NCI-H1417 treated with DMSO at 0.1 percent for 48 hours (cell line): ENCODE results near the gene CAMTA1.
A peak's percentile ranks its signal among the peaks of the same experiment; 100 is the strongest.

Experiments
- DNase-seq: peaks from one replicate; lab custom pipeline; 2025; lab: John Stamatoyannopoulos, UW

The CAMTA1 gene

DNA sequence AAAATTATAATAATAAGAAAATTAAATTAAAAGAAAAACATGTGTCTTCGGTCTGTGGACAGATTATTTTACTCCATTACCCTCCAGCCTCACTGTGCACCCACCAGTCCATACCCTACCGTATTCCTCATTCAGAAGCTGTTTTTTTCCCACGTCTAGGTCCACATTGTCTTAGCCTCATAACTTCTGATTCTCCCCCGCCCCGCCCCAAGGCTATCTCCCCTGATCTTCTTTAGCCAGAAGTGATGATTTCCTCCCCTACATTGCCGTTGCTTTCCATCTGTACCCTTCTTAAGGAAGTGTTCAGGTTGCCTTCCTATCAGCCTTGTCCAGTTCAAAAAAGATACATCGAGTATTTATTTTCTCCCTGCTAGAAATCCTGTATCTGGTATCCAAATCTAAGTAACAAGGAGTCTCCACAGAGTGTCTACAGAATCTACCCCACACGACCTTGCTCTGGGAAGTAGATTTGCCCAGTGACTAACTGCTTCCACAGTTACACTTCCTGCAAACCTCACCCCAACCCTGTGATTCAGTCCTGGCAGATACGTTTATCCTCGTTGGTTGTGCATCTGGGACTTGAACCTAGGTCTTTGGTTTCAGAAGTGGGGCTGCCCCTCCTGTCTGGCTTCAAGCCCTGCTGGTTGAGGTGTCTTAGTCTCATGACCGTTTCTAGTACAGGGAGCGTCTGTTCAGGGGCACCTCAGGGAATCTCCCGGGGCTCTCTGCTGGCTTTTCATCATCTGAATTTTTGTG lies 470.2 kb downstream of the CAMTA1 start:
- DNase-seq, result no peak

- DNase-seq, result no peak
Observed at GRCh38 chr1:7256526-7256925, 471.3 kb downstream of the CAMTA1 start.

- peak; percentile 11 for DNase-seq
Observed at GRCh38 chr1:7257225-7257624, 472.0 kb downstream of the CAMTA1 start.

DNA sequence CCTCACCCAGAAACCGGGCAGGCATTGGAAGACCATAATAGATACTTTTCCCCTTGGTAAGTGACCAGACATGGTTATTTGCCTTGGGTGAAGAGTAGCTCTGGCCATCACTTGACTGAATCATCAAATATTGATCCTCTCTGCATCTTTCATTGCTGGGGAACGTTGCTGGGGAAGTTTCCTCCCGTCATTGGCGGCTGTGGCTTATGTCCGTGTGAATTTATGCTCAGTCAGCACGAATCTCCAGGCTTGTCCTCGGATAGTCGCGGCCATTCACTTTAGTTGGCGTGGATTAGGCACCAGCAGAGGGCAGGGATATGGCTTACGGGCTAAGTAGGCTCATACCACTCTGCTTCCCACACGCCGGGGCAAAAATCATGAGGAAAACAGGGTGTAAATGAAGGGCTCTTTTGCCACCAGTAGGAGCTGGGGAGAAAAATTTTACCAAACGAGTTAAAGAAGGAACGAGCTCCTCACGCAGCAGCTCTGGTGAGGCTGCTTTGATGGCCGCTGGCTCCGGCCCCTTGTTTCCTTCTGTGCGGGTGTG lies 473.4 kb downstream of the CAMTA1 start:
- no peak for DNase-seq

DNA sequence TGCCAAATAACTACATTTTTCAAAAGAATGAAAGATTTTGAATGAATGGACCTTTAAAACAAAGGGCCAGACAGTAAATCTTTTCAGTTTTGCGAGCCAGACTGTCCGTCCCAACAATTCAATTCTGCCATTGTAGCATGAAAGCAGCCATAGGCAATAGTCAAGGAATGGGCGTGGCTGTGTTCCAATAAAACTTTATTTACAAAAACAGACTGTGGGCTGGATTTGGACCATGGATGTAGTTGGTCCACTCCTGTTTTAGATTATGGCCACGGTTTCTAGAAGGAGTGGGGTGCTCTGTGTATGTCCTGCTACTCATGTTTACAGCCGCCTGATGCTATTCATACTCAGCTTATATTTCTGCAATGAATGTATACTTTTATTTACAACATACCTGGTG lies 474.7 kb downstream of the CAMTA1 start:
- DNase-seq, result no peak

GRCh38 chr1:7261490-7261889 lies 476.2 kb downstream of the CAMTA1 start:
- no peak for DNase-seq

GRCh38 chr1:7262611-7263010 lies 477.4 kb downstream of the CAMTA1 start:
- DNase-seq, result peak; percentile 67

DNA sequence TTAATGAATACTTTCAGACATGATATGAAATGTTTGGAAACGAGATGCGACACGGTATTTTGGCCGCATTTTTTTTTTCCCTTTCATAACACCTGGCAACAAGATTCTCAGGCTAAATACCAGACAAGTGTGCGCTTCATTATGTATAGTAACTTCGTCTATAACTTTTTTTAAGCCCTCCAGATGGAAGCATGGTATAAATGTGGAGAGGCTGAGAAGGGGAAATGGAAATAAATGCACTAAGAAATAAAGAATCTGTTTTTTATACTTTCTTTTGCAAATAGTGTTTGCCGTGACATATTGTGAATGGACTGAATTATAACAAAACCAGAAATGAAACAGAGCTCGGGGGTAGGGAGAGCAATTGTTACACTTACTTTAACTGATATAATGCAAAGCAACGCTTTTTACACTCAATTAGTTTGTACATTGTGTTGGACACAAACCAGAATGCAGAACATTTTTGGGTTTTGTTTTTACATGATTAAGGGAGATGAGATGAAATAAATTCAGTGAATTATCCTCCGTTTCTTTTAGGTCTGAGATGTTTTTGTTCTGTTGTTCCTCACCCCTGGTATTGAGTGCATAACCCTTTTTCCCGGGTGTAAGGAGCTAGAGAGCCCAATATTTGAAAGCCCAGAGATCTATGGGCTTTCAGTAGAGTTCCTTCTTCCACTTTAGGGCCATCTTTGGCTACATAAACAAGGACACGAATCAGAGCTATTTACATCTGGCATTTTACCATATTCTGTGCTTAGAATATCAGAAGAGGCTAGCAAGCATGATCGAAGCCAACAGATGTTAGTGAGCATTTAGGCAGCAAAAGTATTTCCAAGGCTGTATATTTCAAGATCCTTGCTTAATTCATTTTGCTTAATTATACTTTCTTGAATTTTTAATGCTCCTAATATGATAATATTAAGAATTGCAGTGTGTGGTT lies 478.0 kb downstream of the CAMTA1 start:
- DNase-seq, result no peak

DNA sequence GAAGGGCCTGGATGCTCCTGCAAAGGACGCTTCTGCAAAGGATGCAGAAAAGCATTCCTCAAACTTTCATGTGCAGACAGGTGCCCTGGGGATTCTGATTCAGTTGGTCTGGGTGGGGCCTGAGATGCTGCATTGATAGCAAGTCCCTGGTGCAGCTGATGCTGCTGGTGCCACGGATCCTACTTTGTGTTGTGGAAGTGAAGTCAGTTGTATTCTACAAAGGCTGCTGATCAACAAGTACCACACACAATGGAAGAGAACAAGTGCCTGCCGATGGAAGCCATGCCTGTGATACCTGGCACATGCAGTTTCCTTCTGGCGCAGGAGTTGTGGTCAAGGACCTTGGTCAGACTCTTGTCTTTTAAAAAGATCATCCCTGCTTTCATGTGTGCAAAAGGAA lies 478.8 kb downstream of the CAMTA1 start:
- DNase-seq, result no peak

DNA sequence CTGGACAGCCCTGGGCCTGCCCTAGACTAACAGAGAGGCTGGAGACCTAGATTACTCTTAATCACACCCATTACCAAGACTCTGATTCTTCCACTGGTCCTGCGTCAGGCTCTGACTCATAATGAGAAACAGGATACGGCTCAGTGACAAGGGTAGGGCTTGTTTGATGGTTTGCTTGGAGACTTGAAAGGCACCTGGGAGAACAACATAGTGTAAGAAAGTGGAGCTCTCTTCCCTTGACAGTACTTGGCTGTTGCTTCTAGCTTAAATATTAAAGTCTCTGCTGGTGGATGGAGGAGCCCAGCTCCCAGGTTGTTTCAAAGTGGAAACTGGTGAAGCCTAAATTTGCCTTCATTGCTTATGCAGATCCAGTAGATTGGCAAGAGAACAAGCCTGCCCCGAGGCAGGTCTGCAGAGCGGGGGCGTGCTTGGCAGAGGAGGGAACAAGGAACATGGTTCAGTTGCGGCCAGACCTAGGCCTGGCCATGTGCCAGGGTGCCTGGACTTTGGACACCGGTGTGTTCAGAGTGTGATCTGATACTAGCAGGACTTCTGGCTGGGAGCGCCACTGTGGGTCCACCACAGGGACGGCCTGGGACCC lies 480.6 kb downstream of the CAMTA1 start:
- no peak for DNase-seq

DNA sequence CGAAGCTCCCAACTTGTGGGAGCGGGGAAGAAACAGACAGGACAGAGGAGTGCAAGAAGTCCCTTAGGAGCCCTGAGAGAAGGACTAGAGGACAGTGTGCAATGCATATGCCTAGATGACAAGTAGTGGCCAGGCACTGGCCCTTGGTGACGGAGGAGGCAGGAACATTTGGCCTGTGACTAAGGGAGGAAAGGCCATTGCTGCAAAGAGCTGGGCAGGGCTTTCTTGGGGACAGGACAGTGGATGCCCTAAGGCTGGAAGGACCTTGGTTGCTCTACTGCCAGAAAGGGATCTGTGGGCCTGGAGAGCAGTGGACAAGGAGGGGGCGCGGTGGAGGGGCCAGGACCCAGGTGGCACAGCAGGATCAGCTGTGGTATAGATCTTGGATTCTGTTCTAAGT lies 481.3 kb downstream of the CAMTA1 start:
- no peak for DNase-seq

GRCh38 chr1:7267493-7267892 lies 482.2 kb downstream of the CAMTA1 start:
- DNase-seq, result no peak

DNA sequence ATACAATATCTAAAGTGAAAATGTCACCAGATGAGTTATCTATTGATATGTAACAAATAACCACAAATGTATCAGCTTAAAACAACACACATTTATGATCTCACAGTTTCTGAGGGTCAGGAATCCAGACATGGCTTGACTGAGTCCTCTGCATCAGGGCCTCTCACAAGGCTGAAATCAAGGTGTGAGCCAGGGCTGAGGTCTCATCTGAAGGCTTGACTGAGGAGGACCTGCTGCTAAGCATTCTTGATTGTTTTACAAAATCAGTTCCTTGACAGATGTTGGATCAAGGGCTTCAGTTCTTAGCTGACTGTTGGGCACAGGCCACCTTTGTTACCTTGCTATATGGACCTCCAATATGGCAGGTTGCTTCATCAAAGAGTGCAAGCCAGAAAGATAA lies 483.7 kb downstream of the CAMTA1 start:
- DNase-seq, result no peak

GRCh38 chr1:7269525-7269924 lies 484.3 kb downstream of the CAMTA1 start:
- no peak for DNase-seq

DNA sequence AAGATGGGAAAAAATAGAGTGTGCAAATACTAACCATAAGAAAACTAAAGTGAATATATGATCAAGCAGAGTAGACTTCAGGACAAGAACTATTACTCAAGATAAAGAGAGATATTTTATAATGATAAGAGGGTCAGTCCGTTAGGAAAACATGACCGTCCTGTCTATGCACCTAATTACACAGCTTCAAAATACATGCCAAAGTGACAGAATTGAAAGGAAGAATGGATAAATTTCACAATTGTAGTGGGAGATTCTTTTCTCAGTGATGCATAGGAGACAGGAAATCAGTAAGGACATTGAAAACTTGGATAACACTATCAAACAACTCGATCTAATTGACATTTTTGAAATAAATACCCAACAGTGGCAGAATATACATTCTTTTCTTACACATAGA lies 489.0 kb downstream of the CAMTA1 start:
- no peak for DNase-seq

DNA sequence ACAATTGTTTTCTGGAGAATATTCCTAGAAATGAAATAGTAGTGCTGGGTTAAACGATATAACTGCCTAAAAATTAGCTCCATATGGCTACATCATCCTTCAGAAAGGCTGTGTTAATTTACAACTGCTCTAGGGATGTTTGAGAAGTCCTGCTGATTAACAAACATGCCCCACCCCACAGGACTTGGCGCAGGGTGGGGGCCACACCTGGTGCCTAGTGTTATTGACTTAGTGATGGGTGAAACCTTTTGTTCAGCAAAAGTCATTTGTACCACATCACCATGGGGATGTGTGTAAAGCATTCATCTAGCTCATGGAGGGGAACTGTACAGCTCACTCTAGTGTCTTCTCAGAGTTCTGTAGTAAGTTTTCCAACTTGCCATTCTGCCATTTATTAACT lies 492.8 kb downstream of the CAMTA1 start:
- peak; percentile 53 for DNase-seq

GRCh38 chr1:7278827-7279765 lies 493.8 kb downstream of the CAMTA1 start:
- DNase-seq, result no peak

DNA sequence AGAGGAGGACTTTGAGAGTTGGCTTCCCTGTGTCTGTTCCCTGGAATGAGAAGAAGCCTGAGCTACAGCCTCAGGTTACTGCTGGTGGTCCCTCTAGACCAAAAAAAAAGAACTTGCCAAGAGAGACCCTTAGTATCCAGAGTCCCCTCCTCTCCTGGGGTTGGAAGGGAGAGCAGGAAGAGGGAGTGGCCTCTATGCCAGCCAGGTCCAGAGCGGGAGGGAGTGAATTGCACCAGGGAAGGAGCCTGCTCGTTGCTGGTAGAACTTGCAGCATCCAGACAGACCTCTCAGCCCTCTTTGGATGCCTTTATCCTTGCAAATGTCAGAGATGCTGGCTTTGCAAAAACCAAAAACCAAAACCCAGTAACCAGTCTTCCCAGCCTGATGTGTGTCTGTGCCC lies 494.5 kb downstream of the CAMTA1 start:
- DNase-seq, result no peak

DNA sequence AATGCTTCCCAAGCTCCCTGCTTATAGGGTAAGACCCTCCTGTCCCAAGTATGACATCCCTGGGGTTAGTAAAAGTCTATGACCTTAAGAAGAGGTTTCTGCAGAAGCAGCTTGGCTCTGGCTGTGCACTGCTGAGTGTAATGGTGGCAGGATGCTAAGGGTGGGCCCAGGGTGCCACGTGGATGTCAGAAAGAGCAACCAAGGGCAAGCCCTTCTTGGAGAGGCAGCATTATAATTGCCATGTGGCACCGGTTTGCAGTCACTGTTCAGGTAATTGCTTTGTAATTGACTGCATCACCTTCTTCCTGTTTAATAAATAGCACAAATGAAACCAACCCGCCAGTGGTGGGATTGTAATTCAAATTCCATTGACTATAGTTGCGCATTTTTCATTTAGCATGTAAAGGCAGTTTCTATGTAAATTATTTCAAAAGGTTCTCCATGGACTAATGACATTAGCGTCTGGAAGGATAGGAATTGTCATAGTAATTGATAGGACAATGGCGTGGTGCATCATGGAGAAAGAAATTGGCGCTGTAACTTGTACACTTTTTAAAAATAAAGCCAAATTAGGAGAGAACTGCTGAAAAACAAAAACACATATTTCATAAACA lies 495.2 kb downstream of the CAMTA1 start:
- DNase-seq, result no peak

DNA sequence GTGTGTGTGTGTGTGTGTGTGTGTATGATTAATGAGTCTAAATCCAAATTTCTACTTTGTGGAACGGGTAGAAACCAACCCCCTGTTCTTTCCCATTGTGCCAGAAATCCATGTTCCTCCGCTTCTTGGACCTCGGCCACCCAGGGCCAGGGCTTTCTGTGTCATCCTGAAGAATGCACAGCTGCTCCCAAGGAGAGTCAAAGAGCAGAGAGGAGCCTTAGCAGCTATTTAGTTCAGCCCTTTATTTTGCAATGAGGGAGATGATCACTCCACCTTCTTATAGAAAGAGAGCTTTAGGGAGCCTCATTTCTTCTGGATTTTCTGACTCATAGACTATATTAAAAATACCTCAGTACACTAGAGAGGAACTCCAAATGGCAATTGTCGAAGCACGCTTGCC lies 496.6 kb downstream of the CAMTA1 start:
- DNase-seq, result no peak

DNA sequence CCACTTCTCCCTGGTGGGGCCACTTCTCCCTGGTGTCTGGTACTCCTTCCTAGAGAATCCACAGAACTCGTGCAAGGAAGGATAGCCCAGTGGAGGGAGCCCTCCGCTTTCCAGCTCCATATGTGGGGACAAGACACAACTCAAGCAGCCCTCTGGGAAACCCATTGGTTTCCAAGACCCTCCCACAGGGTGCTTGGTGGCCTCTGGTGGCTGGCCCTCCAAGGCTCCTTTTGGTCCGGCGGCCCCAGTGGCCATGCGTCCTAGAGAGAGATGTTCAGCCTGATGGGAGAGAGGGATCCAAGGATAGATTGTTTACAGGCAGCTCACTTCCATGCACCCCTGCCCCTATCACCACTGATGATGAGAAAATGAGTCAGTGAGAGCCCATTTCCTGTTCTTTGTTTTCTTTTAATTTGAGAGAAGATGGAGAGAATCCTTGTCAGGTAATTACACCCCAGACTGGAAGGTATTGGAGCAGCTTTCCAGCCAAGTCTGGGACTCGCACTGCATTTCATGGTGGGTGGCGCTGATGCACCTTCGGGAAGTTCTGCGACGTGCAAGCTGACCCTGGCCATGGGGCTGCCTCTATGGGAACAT lies 499.7 kb downstream of the CAMTA1 start:
- no peak for DNase-seq
